ENCODE data around the gene INS. TPM values are rescaled to one million over a fixed set of nuclear protein-coding genes. Genes with fewer than 3 reads are reported as not detected.

INS gene
- total RNA-seq, 2 donors from 2014 or later = 1,947 to 16,276 TPM

GRCh38 chr11:2168286-2169004 lies 7.4 kb upstream of the INS start:
- peaks cover 7% of the 10 kb centered on the region for H3K4me1 ChIP-seq
- H3K4me3 ChIP-seq = no peak overlapping the region
- intact Hi-C loops (cut with DNase I) = no loop called here
- no peak for DNase-seq
- H3K9me3 ChIP-seq = no peaks in the 10 kb centered on the region
- no peaks in the 10 kb centered on the region for H3K36me3 ChIP-seq (replicated peaks in 1 of 2; ENCODE audit: insufficient read depth in 1 of 2, low read depth in 2 of 2)
- no peak for ATAC-seq
- 55 to 65% methylated on average over 30 to 32 of the region's 33 CpGs for WGBS, 2 donors
- no peak overlapping the region for H3K27ac ChIP-seq
- TF ChIP-seq POLR2A (IDR thresholded peaks at IDR 0.05) = no peak
- TF ChIP-seq, protein P1, sequence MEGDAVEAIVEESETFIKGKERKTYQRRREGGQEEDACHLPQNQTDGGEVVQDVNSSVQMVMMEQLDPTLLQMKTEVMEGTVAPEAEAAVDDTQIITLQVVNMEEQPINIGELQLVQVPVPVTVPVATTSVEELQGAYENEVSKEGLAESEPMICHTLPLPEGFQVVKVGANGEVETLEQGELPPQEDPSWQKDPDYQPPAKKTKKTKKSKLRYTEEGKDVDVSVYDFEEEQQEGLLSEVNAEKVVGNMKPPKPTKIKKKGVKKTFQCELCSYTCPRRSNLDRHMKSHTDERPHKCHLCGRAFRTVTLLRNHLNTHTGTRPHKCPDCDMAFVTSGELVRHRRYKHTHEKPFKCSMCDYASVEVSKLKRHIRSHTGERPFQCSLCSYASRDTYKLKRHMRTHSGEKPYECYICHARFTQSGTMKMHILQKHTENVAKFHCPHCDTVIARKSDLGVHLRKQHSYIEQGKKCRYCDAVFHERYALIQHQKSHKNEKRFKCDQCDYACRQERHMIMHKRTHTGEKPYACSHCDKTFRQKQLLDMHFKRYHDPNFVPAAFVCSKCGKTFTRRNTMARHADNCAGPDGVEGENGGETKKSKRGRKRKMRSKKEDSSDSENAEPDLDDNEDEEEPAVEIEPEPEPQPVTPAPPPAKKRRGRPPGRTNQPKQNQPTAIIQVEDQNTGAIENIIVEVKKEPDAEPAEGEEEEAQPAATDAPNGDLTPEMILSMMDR (IDR thresholded peaks at IDR 0.05) = no peak
- no peaks in the 10 kb centered on the region for H3K27me3 ChIP-seq

- H3K9me3 ChIP-seq = no peaks in the 10 kb centered on the region
- intact Hi-C loops (cut with DNase I) = no loop called here
- H3K4me1 ChIP-seq = peaks cover 7% of the 10 kb centered on the region
- TF ChIP-seq, protein P1 (IDR thresholded peaks at IDR 0.05) = no peak
- no peak for TF ChIP-seq POLR2A (IDR thresholded peaks at IDR 0.05)
- no peak overlapping the region for H3K27ac ChIP-seq
- DNase-seq (no peak), ATAC-seq (no peak)
- no peaks in the 10 kb centered on the region for H3K36me3 ChIP-seq (replicated peaks in 1 of 2; ENCODE audit: insufficient read depth in 1 of 2, low read depth in 2 of 2)
- no peak overlapping the region for H3K4me3 ChIP-seq
- no peaks in the 10 kb centered on the region for H3K27me3 ChIP-seq
- WGBS, 2 donors = 49 to 64% methylated on average over 15 to 31 of the region's 31 CpGs
These were observed 6.4 kb upstream of the INS start for GRCh38 chr11:2167141-2168045.

DNA sequence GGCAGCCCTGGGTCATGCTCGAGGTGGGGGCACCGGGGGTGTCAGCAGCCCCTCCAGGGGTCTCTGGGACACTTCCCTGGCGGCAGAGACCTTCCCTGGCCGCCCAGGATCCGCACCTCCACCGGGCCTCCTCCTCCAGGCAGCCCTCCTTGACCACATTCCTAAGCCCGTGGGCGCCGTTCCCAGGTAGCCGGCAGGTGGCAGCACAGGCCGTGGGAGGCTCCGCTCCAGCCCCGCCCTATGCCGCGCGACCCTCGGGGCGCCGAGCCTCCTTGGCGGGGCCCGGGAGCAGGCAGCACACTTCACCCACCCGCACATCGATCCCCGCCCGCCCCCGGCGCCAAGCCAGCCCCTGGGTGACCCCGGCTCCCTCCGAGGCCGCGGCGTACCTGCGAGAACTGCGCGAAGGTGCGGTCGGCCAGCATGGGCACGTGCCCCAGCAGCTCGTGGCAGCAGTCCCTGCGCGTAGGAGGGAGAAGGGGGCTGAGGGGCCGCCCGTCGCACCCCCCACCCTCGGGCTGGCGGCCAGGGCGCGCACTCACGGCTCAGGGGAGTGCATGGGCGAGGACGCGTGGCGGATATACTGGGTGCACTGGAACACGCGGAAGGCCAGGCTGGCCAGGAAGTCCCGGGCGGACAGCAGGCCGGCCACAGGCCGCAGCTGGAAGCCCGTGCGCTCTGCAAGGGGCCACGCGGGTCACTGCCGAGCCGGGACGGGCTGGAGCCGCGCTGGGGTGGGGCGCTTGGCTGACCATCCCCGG lies 5.3 kb upstream of the INS start:
- no peak for TF ChIP-seq POLR2A (IDR thresholded peaks at IDR 0.05)
- TF ChIP-seq, protein P1 (IDR thresholded peaks at IDR 0.05) = peak; percentile 42 to 59 (median 45)
- ATAC-seq (peak; percentile 33), DNase-seq (peak in 1 of 4 donors; percentile 62)
- Histone ChIP-seq H3K9me3 (no peaks in the 10 kb centered on the region), H3K27ac (no peak overlapping the region), H3K4me1 (peaks cover 7% of the 10 kb centered on the region), H3K4me3 (no peak overlapping the region), H3K36me3 (replicated peaks in 1 of 2; ENCODE audit: insufficient read depth in 1 of 2, low read depth in 2 of 2) (no peaks in the 10 kb centered on the region), H3K27me3 (no peaks in the 10 kb centered on the region)
- intact Hi-C loops (cut with DNase I) = no loop called here
- WGBS, 2 donors = 0 to 6% methylated on average over 1 to 55 of the region's 70 CpGs

- Histone ChIP-seq H3K9me3 (no peaks in the 10 kb centered on the region), H3K27ac (no peak overlapping the region), H3K4me1 (peaks cover 7% of the 10 kb centered on the region), H3K27me3 (no peaks in the 10 kb centered on the region), H3K4me3 (no peak overlapping the region), H3K36me3 (replicated peaks in 1 of 2; ENCODE audit: insufficient read depth in 1 of 2, low read depth in 2 of 2) (no peaks in the 10 kb centered on the region)
- WGBS, 2 donors = 65 to 100% methylated on average over 2 to 13 of the region's 13 CpGs
- DNase-seq (no peak), ATAC-seq (no peak)
- intact Hi-C loops (cut with DNase I) = no loop called here
- no peak for TF ChIP-seq POLR2A (IDR thresholded peaks at IDR 0.05)
- TF ChIP-seq, protein P1 (IDR thresholded peaks at IDR 0.05) = no peak
These were observed 4.6 kb upstream of the INS start for GRCh38 chr11:2165571-2165970.

All from body of pancreas (tissue), 4 donors.